GM19351 (cell line): ENCODE data around the gene ATP8B2.

ENCODE experiments used
- ATAC-seq: cut with Tn5 transposase; IDR thresholded peaks from one replicate; pipeline ENCODE4 v1.9.1; 2021; ENCODE audit warnings: mild to moderate bottlenecking, moderate library complexity; ENCODE audit not compliant: unreplicated experiment

The ATP8B2 gene

DNA sequence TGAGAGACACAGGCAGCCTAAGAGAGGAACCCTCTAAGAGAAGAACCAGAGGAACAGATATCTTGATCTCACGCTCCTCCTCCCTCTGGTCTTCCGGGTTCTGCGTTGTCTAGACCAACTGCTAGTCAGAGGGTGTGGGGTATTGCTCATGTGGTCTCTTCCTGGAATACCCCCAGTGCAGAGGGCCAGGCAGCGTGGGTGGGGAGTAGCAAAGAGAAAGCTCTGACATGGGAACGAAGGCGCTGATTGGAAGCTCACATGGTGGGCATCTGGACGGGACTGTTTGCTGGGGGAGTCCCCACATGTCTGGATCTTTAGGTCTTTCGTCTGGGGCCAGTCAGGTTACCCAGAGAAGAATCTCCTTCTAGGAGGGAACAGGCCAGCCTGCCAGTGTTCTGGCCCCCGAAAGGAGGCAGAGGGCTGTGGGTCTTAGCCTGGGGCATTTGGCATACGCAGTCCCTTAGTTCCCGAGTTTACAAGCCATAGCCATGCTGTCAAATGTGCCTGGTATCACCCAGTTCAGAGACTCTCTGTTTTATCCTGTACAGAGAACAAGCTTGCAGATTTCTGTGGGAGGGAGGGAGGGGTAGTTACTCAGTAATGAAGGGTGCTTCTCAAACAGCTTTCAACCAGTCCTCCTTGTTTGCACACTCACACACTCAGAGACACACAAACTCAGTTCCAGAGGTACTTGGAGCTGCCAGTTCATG, 61.5 kb downstream of the ATP8B2 start:
- ATAC-seq = peak; percentile 50

DNA sequence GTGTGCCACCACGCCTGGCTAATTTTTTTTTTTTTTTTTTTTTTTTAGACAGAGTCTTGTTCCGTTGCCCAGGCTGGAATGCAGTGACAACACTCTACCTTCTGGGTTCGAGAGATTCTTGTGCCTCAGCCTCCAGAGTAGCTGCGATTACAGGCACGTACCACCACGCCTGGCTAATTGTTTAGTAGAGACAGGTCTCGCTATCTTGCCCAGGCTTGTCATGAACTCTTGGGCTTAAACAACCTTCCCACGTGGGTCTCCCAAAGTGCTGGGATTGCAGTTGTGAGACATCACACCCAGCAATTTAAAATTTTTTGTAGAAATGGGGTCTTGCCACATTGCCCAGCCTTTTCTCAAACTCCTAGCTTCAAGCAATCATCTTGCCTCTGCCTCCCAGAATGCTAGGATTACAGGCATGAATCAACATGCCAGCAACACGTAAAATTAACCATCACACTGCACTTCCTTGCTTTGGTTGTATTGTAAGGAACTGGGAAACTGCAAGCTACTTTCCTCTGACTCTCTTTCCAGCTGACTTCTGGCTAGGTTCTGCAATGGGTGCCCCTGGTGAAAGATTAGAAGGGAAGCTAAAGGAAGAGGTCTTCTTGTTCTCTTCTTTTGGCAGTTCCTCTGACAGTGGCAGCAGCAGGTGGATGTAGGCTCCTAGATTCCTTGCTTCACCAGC, 65.9 kb downstream of the ATP8B2 start:
- no peak for ATAC-seq

DNA sequence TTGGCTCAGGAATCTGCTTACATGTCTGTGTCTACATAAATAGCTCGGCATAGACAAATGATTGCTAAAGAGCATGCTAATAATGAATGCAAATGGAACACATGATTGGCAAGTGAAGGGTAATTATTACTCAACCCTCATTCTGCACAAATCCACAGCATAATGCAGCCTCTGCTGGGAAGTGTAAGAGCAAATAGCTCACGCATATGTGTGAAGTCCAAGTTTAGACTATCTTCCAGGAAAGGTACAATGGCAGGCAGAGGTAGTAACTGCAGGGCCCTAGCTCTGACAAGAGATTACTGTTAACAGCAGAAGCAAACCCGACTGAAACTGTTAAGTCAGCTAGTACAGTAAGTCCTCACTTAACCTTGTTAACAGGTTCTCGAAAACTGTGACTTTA, 72.8 kb downstream of the ATP8B2 start:
- no peak for ATAC-seq

DNA sequence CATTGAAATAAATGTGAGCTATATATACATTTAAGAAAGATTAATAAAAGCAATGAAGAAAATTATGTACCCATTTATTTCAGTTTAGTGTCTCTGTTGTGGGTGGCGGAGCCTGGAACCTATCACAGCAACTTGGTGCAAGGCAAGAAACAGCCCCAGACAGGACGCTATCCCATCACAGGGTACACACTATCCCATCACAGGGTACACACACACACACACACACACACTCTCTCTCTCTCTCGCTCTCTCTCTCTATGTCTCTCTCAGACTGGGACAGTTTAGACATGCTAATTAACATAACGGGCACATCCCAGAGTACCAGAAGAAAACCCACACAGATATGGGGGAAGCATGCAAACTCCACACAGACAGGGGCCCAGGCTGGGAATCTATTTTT, 73.4 kb downstream of the ATP8B2 start:
- ATAC-seq = no peak

DNA sequence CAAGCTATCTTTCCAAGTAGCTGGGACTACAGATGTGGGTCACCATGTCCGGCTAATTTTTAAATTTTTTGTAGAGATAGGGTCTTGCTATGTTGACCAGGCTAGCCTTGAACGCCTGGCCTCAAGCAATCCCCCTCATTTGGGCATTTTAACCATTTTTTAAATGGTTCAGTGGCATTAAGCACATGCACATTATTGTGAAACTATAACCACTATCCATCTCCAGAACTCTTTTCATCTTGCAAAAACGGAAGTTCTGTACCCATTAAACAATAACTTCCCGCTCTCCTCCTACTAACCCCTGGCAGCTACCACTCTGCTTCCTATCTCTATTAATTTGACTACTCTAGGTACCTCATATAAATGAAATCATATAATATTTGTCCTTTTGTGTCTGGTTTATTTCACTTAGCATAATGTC, 75.1 kb downstream of the ATP8B2 start:
- no peak for ATAC-seq
